ENCODE measurements around the gene DEXI. TPM values are rescaled to one million over a fixed set of nuclear protein-coding genes. Genes with fewer than 3 reads are reported as not detected.

The DEXI gene
- total and polyA plus RNA-seq, 10 donors = 14.9 to 81.5 (median 33.5) TPM

GRCh38 chr16:10923650-10924214, 18.5 kb downstream of the DEXI start:
- Histone ChIP-seq H3K36me3 (peaks cover 6 to 100% (median 67%) of the 10 kb centered on the region in 6 donors), H3K4me1 (peaks cover 5 to 53% (median 25%) of the 10 kb centered on the region in 6 donors), H3K9me3 (no peaks in the 10 kb centered on the region), H3K4me3 (no peak overlapping the region), H3K27ac (peak overlapping the region in 5 of 8 donors; percentile 8 to 76 (median 23)), H3K27me3 (replicated peaks in 1 of 7) (no peaks in the 10 kb centered on the region)
- DNase-seq = peak; percentile 79
- WGBS, 5 donors = 62 to 83% (median 77%) methylated on average over 13 to 14 of the region's 14 CpGs
- peak in 1 of 3 donors; percentile 68 for TF ChIP-seq POLR2AphosphoS5 (IDR thresholded peaks at IDR 0.05)
- no peak for TF ChIP-seq POLR2A (IDR thresholded peaks at IDR 0.05)
- no peak for TF ChIP-seq CTCF (IDR thresholded peaks at IDR 0.05 in 8 of 11, conservative IDR thresholded peaks at IDR 0.05 in 3 of 11)
- intact Hi-C loops (cut with DNase I; ENCODE audit: low total_unique reads) = no loop called here

GRCh38 chr16:10923146-10923649, 19.1 kb downstream of the DEXI start:
- Histone ChIP-seq H3K27ac (peak overlapping the region in 4 of 8 donors; percentile 57 to 76 (median 66)), H3K4me1 (peaks cover 10 to 53% (median 28%) of the 10 kb centered on the region in 6 donors), H3K9me3 (no peaks in the 10 kb centered on the region), H3K36me3 (peaks cover 6 to 100% (median 66%) of the 10 kb centered on the region in 6 donors), H3K27me3 (replicated peaks in 1 of 7) (no peaks in the 10 kb centered on the region), H3K4me3 (no peak overlapping the region)
- DNase-seq = no peak
- WGBS, 5 donors = 84 to 100% (median 92%) methylated on average over 3 to 10 of the region's 10 CpGs
- intact Hi-C loops (cut with DNase I; ENCODE audit: low total_unique reads) = no loop called here
- TF ChIP-seq CTCF (IDR thresholded peaks at IDR 0.05 in 8 of 11, conservative IDR thresholded peaks at IDR 0.05 in 3 of 11) (no peak), POLR2AphosphoS5 (IDR thresholded peaks at IDR 0.05) (peak in 2 of 3 donors; percentile 5 to 15), POLR2A (IDR thresholded peaks at IDR 0.05) (no peak)

- no peak overlapping the region for H3K4me3 ChIP-seq
- H3K4me1 ChIP-seq = peaks cover 11 to 59% (median 34%) of the 10 kb centered on the region in 6 donors
- TF ChIP-seq POLR2A (IDR thresholded peaks at IDR 0.05) (no peak), CTCF (IDR thresholded peaks at IDR 0.05 in 8 of 11, conservative IDR thresholded peaks at IDR 0.05 in 3 of 11) (no peak), POLR2AphosphoS5 (IDR thresholded peaks at IDR 0.05) (peak in 2 of 3 donors; percentile 58 to 59)
- intact Hi-C loops (cut with DNase I; ENCODE audit: low total_unique reads) = no loop called here
- peak; percentile 85 for DNase-seq
- no peaks in the 10 kb centered on the region for H3K9me3 ChIP-seq
- WGBS, 5 donors = 62 to 87% (median 74%) methylated on average over 7 to 14 of the region's 14 CpGs
- H3K27ac ChIP-seq = peak overlapping the region in 7 of 8 donors; percentile 5 to 76 (median 57)
- no peaks in the 10 kb centered on the region for H3K27me3 ChIP-seq (replicated peaks in 1 of 7)
- peaks cover 6 to 100% (median 65%) of the 10 kb centered on the region in 6 donors for H3K36me3 ChIP-seq
These were observed 19.7 kb downstream of the DEXI start for GRCh38 chr16:10922328-10923145.

All from spleen (tissue), 11 donors.